MCF 10A (cell line): Measurements from ENCODE around the gene GMDS. TPM values are rescaled to one million over a fixed set of nuclear protein-coding genes. Genes with fewer than 3 reads are reported as not detected.

Source experiments
- BruUV-seq: library from RNA; stranded (reverse); fragments of 400-500 nt; replicated peaks from 2 replicates; lab custom pipeline; 2021; lab: Mats Ljungman, UMichigan
- CTCF ChIA-PET: fragments of 300-600 bp; sonication (Branson Sonifier 250); formaldehyde crosslinking; extraction: SDS; loops from one replicate; lab custom pipeline; 2021; ENCODE audit warnings: antibody characterized with exemption, inconsistent platforms; lab: Yijun Ruan, JAX
- POLR2A ChIA-PET: fragments of 300-600, 350-650 bp; sonication (Branson Sonifier 250); formaldehyde crosslinking; extraction: SDS; loops from one replicate; lab custom pipeline; 2020; ENCODE audit warnings: antibody characterized with exemption, inconsistent platforms; lab: Yijun Ruan, JAX
- DNase-seq: peaks from one replicate; pipeline ENCODE4 v3.0.0-alpha.2; 2018; ENCODE audit not compliant: unreplicated experiment
- H3K27ac Mint-ChIP-seq: one replicate; pipeline ENCODE4 v1.8.0; 2022; ENCODE audit warnings: mild to moderate bottlenecking, low read depth, mixed read lengths; ENCODE audit not compliant: unreplicated experiment
- H3K27me3 Mint-ChIP-seq: one replicate; pipeline ENCODE4 v1.8.0; 2022; ENCODE audit warnings: mixed read lengths; ENCODE audit not compliant: insufficient read depth, unreplicated experiment
- H3K36me3 Mint-ChIP-seq: one replicate; pipeline ENCODE4 v1.8.0; 2022; ENCODE audit warnings: mild to moderate bottlenecking, moderate library complexity, mixed read lengths; ENCODE audit not compliant: insufficient read depth, unreplicated experiment
- H3K4me1 Mint-ChIP-seq: one replicate; pipeline ENCODE4 v1.8.0; 2022; ENCODE audit warnings: mixed read lengths; ENCODE audit not compliant: insufficient read depth, unreplicated experiment
- H3K4me3 Mint-ChIP-seq: one replicate; pipeline ENCODE4 v1.8.0; 2022; ENCODE audit warnings: mild to moderate bottlenecking, moderate library complexity, mixed read lengths; ENCODE audit not compliant: unreplicated experiment
- H3K9me3 Mint-ChIP-seq: one replicate; pipeline ENCODE4 v1.8.0; 2022; ENCODE audit warnings: mixed read lengths; ENCODE audit not compliant: unreplicated experiment
- intact Hi-C: fragments of 100-400 bp; cut with micrococcal nuclease; formaldehyde crosslinking; loops from 2 replicates; pipeline ENCODE4 v1.14.1; 2022
- total RNA-seq: library from RNA; stranded (reverse); gene quantifications from 2 replicates; pipeline ENCODE4 v1.2.3, GENCODE V29; 2022
- TF ChIP-seq, protein P1 (sequence below): fragments of 200-600 bp; IDR thresholded peaks from one replicate; pipeline ENCODE4 v1.8.0; 2022; ENCODE audit warnings: antibody characterized with exemption, mild to moderate bottlenecking; ENCODE audit not compliant: unreplicated experiment

GMDS gene
- total RNA-seq, 1 experiment from 2014 or later = 24.9 TPM

DNA sequence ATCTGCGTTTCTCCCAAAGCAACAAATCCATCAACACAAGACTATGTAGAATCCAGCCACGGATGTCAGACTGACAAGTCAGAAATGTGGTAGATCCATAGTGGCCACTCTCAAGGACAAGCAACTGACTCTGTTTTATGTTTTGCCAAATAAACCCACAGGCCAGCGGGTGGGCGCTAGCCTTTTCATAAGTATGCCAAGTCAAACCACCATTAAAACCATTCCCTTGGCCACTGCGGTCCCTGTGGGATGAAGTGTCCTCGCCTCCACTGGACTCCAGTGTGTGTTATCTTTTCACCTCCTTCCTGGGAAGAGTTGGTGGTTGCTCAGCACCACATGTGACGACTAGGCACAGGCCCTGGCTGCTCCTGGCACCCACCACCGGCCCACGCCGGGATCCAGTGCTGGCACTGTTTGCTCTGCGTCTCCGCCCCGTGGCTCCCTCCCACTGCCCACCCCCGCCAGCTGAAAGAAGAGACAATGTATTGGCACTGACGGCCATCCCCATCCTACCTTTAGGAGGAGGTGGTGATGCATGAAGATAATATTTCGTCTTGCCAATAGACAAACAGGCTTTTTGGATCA lies 532.3 kb downstream of the GMDS start:
- Mint-ChIP-seq H3K36me3 (no peaks in the 10 kb centered on the region), H3K9me3 (no peaks in the 10 kb centered on the region), H3K4me3 (no peak overlapping the region), H3K27ac (no peak overlapping the region), H3K4me1 (no peaks in the 10 kb centered on the region), H3K27me3 (no peaks in the 10 kb centered on the region)
- TF ChIP-seq, protein P1, sequence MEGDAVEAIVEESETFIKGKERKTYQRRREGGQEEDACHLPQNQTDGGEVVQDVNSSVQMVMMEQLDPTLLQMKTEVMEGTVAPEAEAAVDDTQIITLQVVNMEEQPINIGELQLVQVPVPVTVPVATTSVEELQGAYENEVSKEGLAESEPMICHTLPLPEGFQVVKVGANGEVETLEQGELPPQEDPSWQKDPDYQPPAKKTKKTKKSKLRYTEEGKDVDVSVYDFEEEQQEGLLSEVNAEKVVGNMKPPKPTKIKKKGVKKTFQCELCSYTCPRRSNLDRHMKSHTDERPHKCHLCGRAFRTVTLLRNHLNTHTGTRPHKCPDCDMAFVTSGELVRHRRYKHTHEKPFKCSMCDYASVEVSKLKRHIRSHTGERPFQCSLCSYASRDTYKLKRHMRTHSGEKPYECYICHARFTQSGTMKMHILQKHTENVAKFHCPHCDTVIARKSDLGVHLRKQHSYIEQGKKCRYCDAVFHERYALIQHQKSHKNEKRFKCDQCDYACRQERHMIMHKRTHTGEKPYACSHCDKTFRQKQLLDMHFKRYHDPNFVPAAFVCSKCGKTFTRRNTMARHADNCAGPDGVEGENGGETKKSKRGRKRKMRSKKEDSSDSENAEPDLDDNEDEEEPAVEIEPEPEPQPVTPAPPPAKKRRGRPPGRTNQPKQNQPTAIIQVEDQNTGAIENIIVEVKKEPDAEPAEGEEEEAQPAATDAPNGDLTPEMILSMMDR = no peak
- CTCF ChIA-PET = no interaction called here
- intact Hi-C loops = no loop called here
- no TSS peak for BruUV-seq
- POLR2A ChIA-PET = no interaction called here
- no peak for DNase-seq

DNA sequence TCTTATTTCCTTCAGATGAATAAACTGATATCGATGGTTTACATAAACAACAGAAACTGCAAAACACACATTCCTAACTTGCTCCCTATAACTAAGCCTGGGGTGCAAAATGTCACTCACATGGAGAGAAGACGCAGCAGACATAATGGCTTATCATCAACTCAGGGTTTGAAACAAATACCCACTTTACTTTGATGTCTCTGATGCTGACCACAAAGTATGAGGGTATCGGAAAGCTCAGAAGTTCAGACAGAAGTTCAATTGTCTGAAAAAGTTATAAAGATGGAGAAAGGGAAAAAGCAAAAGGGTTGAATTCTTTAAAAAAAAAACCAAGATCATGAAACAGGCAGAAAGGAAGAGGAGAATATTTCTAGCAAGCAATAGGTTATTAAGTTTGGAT lies 533.0 kb downstream of the GMDS start:
- no peaks in the 10 kb centered on the region for H3K36me3 Mint-ChIP-seq
- no TSS peak for BruUV-seq
- H3K4me1 Mint-ChIP-seq = no peaks in the 10 kb centered on the region
- H3K27ac Mint-ChIP-seq = no peak overlapping the region
- H3K4me3 Mint-ChIP-seq = no peak overlapping the region
- no peak for DNase-seq
- H3K27me3 Mint-ChIP-seq = no peaks in the 10 kb centered on the region
- intact Hi-C loops = no loop called here
- H3K9me3 Mint-ChIP-seq = no peaks in the 10 kb centered on the region
- TF ChIP-seq, protein P1 = no peak
- ChIA-PET POLR2A (no interaction called here), CTCF (no interaction called here)

DNA sequence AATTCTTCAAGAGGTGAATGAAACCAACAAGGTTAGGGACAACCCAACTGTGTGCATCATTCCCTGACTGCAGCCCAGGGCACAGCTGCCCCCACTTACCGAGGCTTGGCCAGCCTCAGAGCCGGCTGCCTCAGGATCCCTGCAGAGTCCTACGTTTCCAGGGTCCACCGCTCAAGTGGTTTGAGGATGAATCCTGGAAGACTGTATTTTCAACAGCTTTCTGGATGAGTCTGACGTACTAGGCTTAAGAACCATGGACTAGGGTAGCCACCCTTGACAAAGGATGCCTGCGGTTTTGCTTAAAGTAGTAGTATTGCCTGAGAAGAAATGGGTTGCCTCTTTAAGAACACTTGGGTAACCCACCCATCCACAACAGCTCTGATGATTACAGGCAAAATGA lies 534.3 kb downstream of the GMDS start:
- no peaks in the 10 kb centered on the region for H3K36me3 Mint-ChIP-seq
- H3K9me3 Mint-ChIP-seq = no peaks in the 10 kb centered on the region
- H3K27me3 Mint-ChIP-seq = no peaks in the 10 kb centered on the region
- TF ChIP-seq, protein P1 = no peak
- ChIA-PET POLR2A (interaction anchor here (1.0 to 1.7 kb wide), 2 partner anchors 16 to 24 kb away, joined by 3 read pairs; no protein-coding TSS in a partner anchor), CTCF (interaction anchor here (0.6 to 0.9 kb wide), 2 partner anchors 12 to 420 kb away, joined by 3 to 4 read pairs; no protein-coding TSS in a partner anchor)
- BruUV-seq = no TSS peak
- H3K4me3 Mint-ChIP-seq = no peak overlapping the region
- no peak overlapping the region for H3K27ac Mint-ChIP-seq
- no peak for DNase-seq
- intact Hi-C loops = no loop called here
- no peaks in the 10 kb centered on the region for H3K4me1 Mint-ChIP-seq

DNA sequence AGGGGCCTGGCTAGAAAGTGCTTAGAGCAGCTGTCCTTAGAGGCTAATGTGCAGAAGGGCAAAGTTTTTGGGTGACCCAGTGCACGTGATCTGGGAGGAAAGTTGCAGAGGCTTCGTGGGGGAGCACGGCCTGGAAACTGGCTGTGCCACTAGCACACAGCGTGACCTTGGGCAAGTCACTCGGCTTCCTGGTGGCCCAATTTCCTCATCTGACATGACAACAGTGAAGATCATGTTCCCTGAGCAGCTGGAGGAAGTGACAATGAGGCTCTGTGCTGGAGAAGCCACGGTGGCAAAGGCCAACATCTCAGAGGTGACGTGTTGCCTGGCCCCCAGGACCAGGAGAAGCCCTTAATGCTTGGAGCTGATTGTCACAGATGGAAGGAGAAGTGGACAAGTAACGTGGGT lies 536.2 kb downstream of the GMDS start:
- POLR2A ChIA-PET = interaction anchor here (1.4 kb wide), 1 partner anchor 14 kb away, joined by 4 read pairs; no protein-coding TSS in a partner anchor

More for the DNA sequence above, 536.2 kb downstream of the GMDS start:
- TF ChIP-seq, protein P1 = no peak
- no peak for DNase-seq
- Mint-ChIP-seq H3K9me3 (no peaks in the 10 kb centered on the region), H3K27ac (no peak overlapping the region), H3K4me1 (peaks cover 3% of the 10 kb centered on the region), H3K36me3 (no peaks in the 10 kb centered on the region), H3K4me3 (no peak overlapping the region), H3K27me3 (no peaks in the 10 kb centered on the region)
- intact Hi-C loops = no loop called here
- CTCF ChIA-PET = interaction anchor here (0.6 kb wide), 2 partner anchors 27 to 944 kb away, joined by 3 to 4 read pairs; no protein-coding TSS in a partner anchor
- BruUV-seq = no TSS peak
